GM23338 (cell line): ENCODE results near the gene RAB33B. TPM values are rescaled to one million over a fixed set of nuclear protein-coding genes. Genes with fewer than 3 reads are reported as not detected.
"Not testable (repeated sequence)": the region's sequence is repeated elsewhere in the genome, so short reads cannot be mapped to it uniquely, and the experiment has no call there.

Experiments
- ATAC-seq: fragments of 200-7000 bp; cut with Tn5 transposase; 3 replicates; pipeline ENCODE4 v1.9.1; 2020
- DNase-seq: peaks from one replicate; pipeline ENCODE4 v3.0.0-alpha.2; 2015; ENCODE audit warnings: low spot score
- H2AFZ ChIP-seq: fragments of 200-600 bp; sonication (generic); 2 replicates; pipeline ENCODE4 v1.8.0; 2016; ENCODE audit warnings: antibody characterized with exemption, mild to moderate bottlenecking, moderate library complexity
- H3F3A ChIP-seq: fragments of 200-600 bp; sonication (generic); replicated peaks from 2 replicates; pipeline ENCODE4 v1.8.0; 2017; ENCODE audit warnings: antibody characterized with exemption, mixed run types, low read depth
- H3K27ac ChIP-seq: fragments of 200-600 bp; sonication (generic); 2 replicates; pipeline ENCODE4 v1.6.1; 2016; ENCODE audit warnings: low read depth
- H3K27me3 ChIP-seq: fragments of 200-600 bp; sonication (generic); 2 replicates; pipeline ENCODE4 v1.8.0; 2016; ENCODE audit warnings: mild to moderate bottlenecking, mixed run types, moderate library complexity; ENCODE audit not compliant: insufficient read depth
- H3K36me3 ChIP-seq: fragments of 200-600 bp; sonication (generic); 2 replicates; pipeline ENCODE4 v1.8.0; 2016; ENCODE audit warnings: mild to moderate bottlenecking; ENCODE audit not compliant: insufficient read depth
- H3K4me1 ChIP-seq: fragments of 200-600 bp; sonication (generic); 2 replicates; pipeline ENCODE4 v1.8.0; 2016; ENCODE audit warnings: mild to moderate bottlenecking, moderate library complexity; ENCODE audit not compliant: insufficient read depth
- H3K4me2 ChIP-seq: fragments of 200-600 bp; sonication (generic); 2 replicates; pipeline ENCODE4 v1.7.1; 2017; ENCODE audit warnings: mixed run types
- H3K4me3 ChIP-seq: fragments of 200-600 bp; sonication (generic); 2 replicates; pipeline ENCODE4 v1.6.1; 2016; ENCODE audit warnings: mixed run types
- H3K79me2 ChIP-seq: fragments of 200-600 bp; sonication (generic); replicated peaks from 2 replicates; pipeline ENCODE4 v1.8.0; 2017; ENCODE audit warnings: mild to moderate bottlenecking; ENCODE audit not compliant: insufficient read depth
- H3K9me2 ChIP-seq: fragments of 200-600 bp; sonication (generic); 2 replicates; pipeline ENCODE4 v1.8.0; 2017; ENCODE audit not compliant: insufficient read depth
- H4K20me1 ChIP-seq: fragments of 200-600 bp; sonication (generic); replicated peaks from 2 replicates; pipeline ENCODE4 v1.8.0; 2017; ENCODE audit warnings: mild to moderate bottlenecking; ENCODE audit not compliant: insufficient read depth
- H3K27ac Mint-ChIP-seq: 2 replicates; pipeline ENCODE4 v1.8.0; 2020; ENCODE audit warnings: inconsistent platforms, mild to moderate bottlenecking, moderate library complexity, mixed read lengths
- H3K27me3 Mint-ChIP-seq: 3 replicates; pipeline ENCODE4 v1.8.0; 2022; ENCODE audit warnings: low read depth, mild to moderate bottlenecking, moderate library complexity, mixed read lengths, inconsistent platforms; ENCODE audit not compliant: insufficient read depth, poor library complexity
- H3K36me3 Mint-ChIP-seq: 3 replicates; pipeline ENCODE4 v1.8.0; 2021; ENCODE audit warnings: low read depth, mild to moderate bottlenecking, inconsistent platforms, moderate library complexity, mixed read lengths
- H3K4me1 Mint-ChIP-seq: 3 replicates; pipeline ENCODE4 v1.8.0; 2020; ENCODE audit warnings: mild to moderate bottlenecking, inconsistent platforms, mixed read lengths
- H3K4me3 Mint-ChIP-seq: 3 replicates; pipeline ENCODE4 v1.8.0; 2021; ENCODE audit warnings: moderate library complexity, mild to moderate bottlenecking, inconsistent platforms, mixed read lengths
- H3K9me3 Mint-ChIP-seq: 3 replicates; pipeline ENCODE4 v1.8.0; 2020; ENCODE audit warnings: moderate library complexity, mild to moderate bottlenecking, inconsistent platforms, mixed read lengths
- CREB1 ChIP-seq: fragments of 250-450 bp; sonication (Bioruptor Pico); IDR thresholded peaks from 2 replicates; pipeline ENCODE4 v1.5.0; 2020; ENCODE audit warnings: low read depth, mild to moderate bottlenecking, moderate library complexity
- CTCF ChIP-seq, 2 experiments: fragments of 200-600 bp in 1 of 2; sonication (generic) in 1 of 2; conservative IDR thresholded peaks; 2 replicates each; pipeline versions ENCODE4 v1.5.1 to v1.6.1; 2016 to 2017; ENCODE audit warnings: antibody characterized with exemption in 2 of 2, low read depth in 2 of 2, mild to moderate bottlenecking in 2 of 2, moderate library complexity in 1 of 2
- EZH2 ChIP-seq: fragments of 200-600 bp; sonication (generic); IDR thresholded peaks from one replicate; pipeline ENCODE4 v1.8.0; 2017; ENCODE audit warnings: antibody characterized with exemption, mild to moderate bottlenecking, low read depth; ENCODE audit not compliant: unreplicated experiment
- EZH2phosphoT487 ChIP-seq: fragments of 200-600 bp; sonication (generic); IDR thresholded peaks from one replicate; pipeline ENCODE4 v1.8.1; 2018; ENCODE audit warnings: antibody characterized with exemption; ENCODE audit not compliant: unreplicated experiment
- JUNB ChIP-seq: IDR thresholded peaks from one replicate; pipeline ENCODE4 v1.6.1; 2016; ENCODE audit warnings: antibody characterized with exemption; ENCODE audit not compliant: unreplicated experiment
- NANOG ChIP-seq: IDR thresholded peaks from 2 replicates; pipeline ENCODE4 v1.6.1; 2016; ENCODE audit warnings: antibody characterized with exemption, borderline replicate concordance
- POLR2AphosphoS5 ChIP-seq: IDR thresholded peaks from 2 replicates; pipeline ENCODE4 v1.6.1; 2016; ENCODE audit warnings: antibody characterized with exemption, low read depth
- STAT1 ChIP-seq: IDR thresholded peaks from one replicate; pipeline ENCODE4 v1.6.1; 2016; ENCODE audit warnings: antibody characterized with exemption; ENCODE audit not compliant: unreplicated experiment
- ZNF114 ChIP-seq: fragments of 250-450 bp; sonication (Bioruptor Pico); IDR thresholded peaks from 2 replicates; pipeline ENCODE4 v1.5.0; 2020; ENCODE audit warnings: mild to moderate bottlenecking, moderate library complexity
- ZNF331 ChIP-seq: fragments of 250-450 bp; sonication (Bioruptor Pico); IDR thresholded peaks from 2 replicates; pipeline ENCODE4 v1.5.0; 2020; ENCODE audit warnings: low read depth, mild to moderate bottlenecking, moderate library complexity
- polyA plus RNA-seq: library from polyadenylated mRNA; unstranded; fragments of >200 nt; fragmentation: Nextera tagmentation; extraction: Ambion mirVana; gene quantifications from 2 replicates; pipeline ENCODE4 v1.2.1, GENCODE V29; 2016
- total RNA-seq: library from RNA; depleted of rRNA; stranded (reverse); fragments of >200 nt; shearing (Covaris generic); gene quantifications from 2 replicates; pipeline ENCODE4 v1.2.3, GENCODE V29; 2014
- TF ChIP-seq, protein P1 (sequence below): IDR thresholded peaks from one replicate; pipeline ENCODE4 v1.6.1; 2018; ENCODE audit warnings: antibody characterized with exemption; ENCODE audit not compliant: unreplicated experiment
- TF ChIP-seq, protein P2 (sequence below): fragments of 250-450 bp; sonication (Bioruptor Pico); IDR thresholded peaks from 2 replicates; pipeline ENCODE4 v1.5.0; 2020; ENCODE audit warnings: mild to moderate bottlenecking, moderate library complexity

Gene RAB33B
- total and polyA plus RNA-seq, 2 experiments from 2014 or later = 9.9 to 17.5 TPM

GRCh38 chr4:139468756-139469155 is 14.8 kb downstream of the RAB33B start:
- H3K36me3 ChIP-seq, H3K4me3 Mint-ChIP-seq, H3K4me2 ChIP-seq, H3K4me3 ChIP-seq, H3K9me2 ChIP-seq, H2AFZ ChIP-seq, H4K20me1 ChIP-seq, H3K27ac Mint-ChIP-seq, H3K4me1 Mint-ChIP-seq, ATAC-seq, H3F3A ChIP-seq, H3K4me1 ChIP-seq, DNase-seq, H3K27me3 Mint-ChIP-seq, H3K27ac ChIP-seq, H3K27me3 ChIP-seq: not testable (repeated sequence)
- peaks cover 25% of the 10 kb centered on the region for H3K9me3 Mint-ChIP-seq
- H3K79me2 ChIP-seq = peaks cover 81% of the 10 kb centered on the region
- H3K36me3 Mint-ChIP-seq = peaks cover 53% of the 10 kb centered on the region

- Histone ChIP-seq H2AFZ (no peak overlapping the region), H3K27me3 (no peaks in the 10 kb centered on the region), H3K79me2 (peaks cover 77% of the 10 kb centered on the region), H3K4me3 (no peak overlapping the region), H3K36me3 (no peaks in the 10 kb centered on the region; the same call in 1 of the 2 replicates), H3K9me2 (no peaks in the 10 kb centered on the region), H4K20me1 (peaks cover 4% of the 10 kb centered on the region; the same call in 1 of the 2 replicates), H3K27ac (no peak overlapping the region), H3F3A (no peaks in the 10 kb centered on the region), H3K4me1 (no peaks in the 10 kb centered on the region), H3K4me2 (no peak overlapping the region)
- DNase-seq (no peak), ATAC-seq (no peak)
- H3K4me3 Mint-ChIP-seq = no peak overlapping the region
- no peaks in the 10 kb centered on the region for H3K4me1 Mint-ChIP-seq
- peaks cover 48% of the 10 kb centered on the region for H3K36me3 Mint-ChIP-seq
- no peak for TF ChIP-seq JUNB
- TF ChIP-seq, protein P1, sequence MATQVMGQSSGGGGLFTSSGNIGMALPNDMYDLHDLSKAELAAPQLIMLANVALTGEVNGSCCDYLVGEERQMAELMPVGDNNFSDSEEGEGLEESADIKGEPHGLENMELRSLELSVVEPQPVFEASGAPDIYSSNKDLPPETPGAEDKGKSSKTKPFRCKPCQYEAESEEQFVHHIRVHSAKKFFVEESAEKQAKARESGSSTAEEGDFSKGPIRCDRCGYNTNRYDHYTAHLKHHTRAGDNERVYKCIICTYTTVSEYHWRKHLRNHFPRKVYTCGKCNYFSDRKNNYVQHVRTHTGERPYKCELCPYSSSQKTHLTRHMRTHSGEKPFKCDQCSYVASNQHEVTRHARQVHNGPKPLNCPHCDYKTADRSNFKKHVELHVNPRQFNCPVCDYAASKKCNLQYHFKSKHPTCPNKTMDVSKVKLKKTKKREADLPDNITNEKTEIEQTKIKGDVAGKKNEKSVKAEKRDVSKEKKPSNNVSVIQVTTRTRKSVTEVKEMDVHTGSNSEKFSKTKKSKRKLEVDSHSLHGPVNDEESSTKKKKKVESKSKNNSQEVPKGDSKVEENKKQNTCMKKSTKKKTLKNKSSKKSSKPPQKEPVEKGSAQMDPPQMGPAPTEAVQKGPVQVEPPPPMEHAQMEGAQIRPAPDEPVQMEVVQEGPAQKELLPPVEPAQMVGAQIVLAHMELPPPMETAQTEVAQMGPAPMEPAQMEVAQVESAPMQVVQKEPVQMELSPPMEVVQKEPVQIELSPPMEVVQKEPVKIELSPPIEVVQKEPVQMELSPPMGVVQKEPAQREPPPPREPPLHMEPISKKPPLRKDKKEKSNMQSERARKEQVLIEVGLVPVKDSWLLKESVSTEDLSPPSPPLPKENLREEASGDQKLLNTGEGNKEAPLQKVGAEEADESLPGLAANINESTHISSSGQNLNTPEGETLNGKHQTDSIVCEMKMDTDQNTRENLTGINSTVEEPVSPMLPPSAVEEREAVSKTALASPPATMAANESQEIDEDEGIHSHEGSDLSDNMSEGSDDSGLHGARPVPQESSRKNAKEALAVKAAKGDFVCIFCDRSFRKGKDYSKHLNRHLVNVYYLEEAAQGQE = no peak
- TF ChIP-seq CTCF (conservative IDR thresholded peaks at IDR 0.05; ENCODE audit: low read depth in 2 of 2) = no peak
- TF ChIP-seq POLR2AphosphoS5 = no peak
- TF ChIP-seq, protein P2, sequence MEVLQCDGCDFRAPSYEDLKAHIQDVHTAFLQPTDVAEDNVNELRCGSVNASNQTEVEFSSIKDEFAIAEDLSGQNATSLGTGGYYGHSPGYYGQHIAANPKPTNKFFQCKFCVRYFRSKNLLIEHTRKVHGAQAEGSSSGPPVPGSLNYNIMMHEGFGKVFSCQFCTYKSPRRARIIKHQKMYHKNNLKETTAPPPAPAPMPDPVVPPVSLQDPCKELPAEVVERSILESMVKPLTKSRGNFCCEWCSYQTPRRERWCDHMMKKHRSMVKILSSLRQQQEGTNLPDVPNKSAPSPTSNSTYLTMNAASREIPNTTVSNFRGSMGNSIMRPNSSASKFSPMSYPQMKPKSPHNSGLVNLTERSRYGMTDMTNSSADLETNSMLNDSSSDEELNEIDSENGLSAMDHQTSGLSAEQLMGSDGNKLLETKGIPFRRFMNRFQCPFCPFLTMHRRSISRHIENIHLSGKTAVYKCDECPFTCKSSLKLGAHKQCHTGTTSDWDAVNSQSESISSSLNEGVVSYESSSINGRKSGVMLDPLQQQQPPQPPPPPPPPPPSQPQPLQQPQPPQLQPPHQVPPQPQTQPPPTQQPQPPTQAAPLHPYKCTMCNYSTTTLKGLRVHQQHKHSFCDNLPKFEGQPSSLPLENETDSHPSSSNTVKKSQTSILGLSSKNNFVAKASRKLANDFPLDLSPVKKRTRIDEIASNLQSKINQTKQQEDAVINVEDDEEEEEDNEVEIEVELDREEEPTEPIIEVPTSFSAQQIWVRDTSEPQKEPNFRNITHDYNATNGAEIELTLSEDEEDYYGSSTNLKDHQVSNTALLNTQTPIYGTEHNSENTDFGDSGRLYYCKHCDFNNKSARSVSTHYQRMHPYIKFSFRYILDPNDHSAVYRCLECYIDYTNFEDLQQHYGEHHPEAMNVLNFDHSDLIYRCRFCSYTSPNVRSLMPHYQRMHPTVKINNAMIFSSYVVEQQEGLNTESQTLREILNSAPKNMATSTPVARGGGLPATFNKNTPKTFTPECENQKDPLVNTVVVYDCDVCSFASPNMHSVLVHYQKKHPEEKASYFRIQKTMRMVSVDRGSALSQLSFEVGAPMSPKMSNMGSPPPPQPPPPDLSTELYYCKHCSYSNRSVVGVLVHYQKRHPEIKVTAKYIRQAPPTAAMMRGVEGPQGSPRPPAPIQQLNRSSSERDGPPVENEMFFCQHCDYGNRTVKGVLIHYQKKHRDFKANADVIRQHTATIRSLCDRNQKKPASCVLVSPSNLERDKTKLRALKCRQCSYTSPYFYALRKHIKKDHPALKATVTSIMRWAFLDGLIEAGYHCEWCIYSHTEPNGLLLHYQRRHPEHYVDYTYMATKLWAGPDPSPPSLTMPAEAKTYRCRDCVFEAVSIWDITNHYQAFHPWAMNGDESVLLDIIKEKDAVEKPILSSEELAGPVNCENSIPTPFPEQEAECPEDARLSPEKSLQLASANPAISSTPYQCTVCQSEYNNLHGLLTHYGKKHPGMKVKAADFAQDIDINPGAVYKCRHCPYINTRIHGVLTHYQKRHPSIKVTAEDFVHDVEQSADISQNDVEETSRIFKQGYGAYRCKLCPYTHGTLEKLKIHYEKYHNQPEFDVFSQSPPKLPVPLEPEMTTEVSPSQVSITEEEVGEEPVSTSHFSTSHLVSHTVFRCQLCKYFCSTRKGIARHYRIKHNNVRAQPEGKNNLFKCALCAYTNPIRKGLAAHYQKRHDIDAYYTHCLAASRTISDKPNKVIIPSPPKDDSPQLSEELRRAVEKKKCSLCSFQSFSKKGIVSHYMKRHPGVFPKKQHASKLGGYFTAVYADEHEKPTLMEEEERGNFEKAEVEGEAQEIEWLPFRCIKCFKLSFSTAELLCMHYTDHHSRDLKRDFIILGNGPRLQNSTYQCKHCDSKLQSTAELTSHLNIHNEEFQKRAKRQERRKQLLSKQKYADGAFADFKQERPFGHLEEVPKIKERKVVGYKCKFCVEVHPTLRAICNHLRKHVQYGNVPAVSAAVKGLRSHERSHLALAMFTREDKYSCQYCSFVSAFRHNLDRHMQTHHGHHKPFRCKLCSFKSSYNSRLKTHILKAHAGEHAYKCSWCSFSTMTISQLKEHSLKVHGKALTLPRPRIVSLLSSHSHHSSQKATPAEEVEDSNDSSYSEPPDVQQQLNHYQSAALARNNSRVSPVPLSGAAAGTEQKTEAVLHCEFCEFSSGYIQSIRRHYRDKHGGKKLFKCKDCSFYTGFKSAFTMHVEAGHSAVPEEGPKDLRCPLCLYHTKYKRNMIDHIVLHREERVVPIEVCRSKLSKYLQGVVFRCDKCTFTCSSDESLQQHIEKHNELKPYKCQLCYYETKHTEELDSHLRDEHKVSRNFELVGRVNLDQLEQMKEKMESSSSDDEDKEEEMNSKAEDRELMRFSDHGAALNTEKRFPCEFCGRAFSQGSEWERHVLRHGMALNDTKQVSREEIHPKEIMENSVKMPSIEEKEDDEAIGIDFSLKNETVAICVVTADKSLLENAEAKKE (CRISPR knock-in tag) = no peak
- no peak for TF ChIP-seq ZNF114 (CRISPR knock-in tag)
- TF ChIP-seq ZNF331 (CRISPR knock-in tag) = no peak
- TF ChIP-seq STAT1 = no peak
- no peak for TF ChIP-seq EZH2phosphoT487
- TF ChIP-seq CREB1 (CRISPR knock-in tag) = no peak
- TF ChIP-seq EZH2 = no peak
- TF ChIP-seq NANOG = no peak
- H3K27ac Mint-ChIP-seq = no peak overlapping the region
- peaks cover 22% of the 10 kb centered on the region for H3K9me3 Mint-ChIP-seq
- no peaks in the 10 kb centered on the region for H3K27me3 Mint-ChIP-seq
Observed at GRCh38 chr4:139469216-139469615, 15.3 kb downstream of the RAB33B start.
